ENCODE measurements around the gene IGFL4.
A peak's percentile ranks its signal among the peaks of the same experiment; 100 is the strongest.
"Not testable (repeated sequence)": the region's sequence is repeated elsewhere in the genome, so short reads cannot be mapped to it uniquely, and the experiment has no call there.

The IGFL4 gene

DNA sequence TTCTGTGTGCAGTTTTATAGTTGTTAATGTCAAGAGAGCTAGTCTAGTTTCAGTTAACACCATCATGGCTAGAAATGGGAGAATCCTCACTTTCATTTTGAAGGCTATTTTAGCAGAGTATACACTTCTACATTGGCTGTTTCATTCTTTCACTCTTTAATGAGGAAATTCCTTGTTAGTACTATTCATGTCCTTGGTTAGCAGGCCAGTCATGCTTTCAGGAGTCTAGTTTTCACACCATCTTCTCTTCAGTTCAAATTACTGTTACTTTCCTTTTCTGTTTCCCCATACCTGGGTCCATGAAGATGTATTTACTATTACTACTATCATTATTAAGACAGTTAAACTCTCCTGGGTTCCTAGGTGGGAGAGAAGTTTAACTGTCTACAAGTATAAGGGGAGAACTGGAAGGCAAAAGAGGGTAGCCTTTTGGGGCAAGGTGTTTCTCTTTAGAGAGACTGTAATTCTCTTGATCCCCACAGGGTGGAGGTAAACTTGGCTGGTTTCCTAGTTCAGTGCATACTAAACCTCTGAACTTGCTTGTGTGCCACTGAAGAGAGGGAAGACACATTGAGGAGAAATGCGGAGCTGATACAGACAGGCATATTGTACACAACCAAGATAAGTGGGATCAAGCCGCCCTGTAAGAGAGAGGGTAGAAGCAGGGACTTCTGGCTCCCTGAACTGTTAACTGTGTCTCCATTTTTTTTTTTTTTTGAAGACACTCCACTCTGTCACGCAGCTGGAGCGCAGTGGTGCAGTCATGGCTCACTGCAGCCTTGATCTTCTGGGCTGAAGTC, 41.3 kb upstream of the IGFL4 start:
- no peak overlapping the region for H3K4me3 Mint-ChIP-seq
- peaks cover 40% of the 10 kb centered on the region for H3K27me3 Mint-ChIP-seq (ENCODE audit: low read depth, poor library complexity)
- H3K4me1 Mint-ChIP-seq: peaks cover 1% of the 10 kb centered on the region
- DNase-seq: peak; percentile 13
- peaks cover 56% of the 10 kb centered on the region for H3K9me3 Mint-ChIP-seq
- H3K27ac Mint-ChIP-seq: no peak overlapping the region
- no peaks in the 10 kb centered on the region for H3K36me3 Mint-ChIP-seq (ENCODE audit: low read depth)
- TF ChIP-seq, protein P1, sequence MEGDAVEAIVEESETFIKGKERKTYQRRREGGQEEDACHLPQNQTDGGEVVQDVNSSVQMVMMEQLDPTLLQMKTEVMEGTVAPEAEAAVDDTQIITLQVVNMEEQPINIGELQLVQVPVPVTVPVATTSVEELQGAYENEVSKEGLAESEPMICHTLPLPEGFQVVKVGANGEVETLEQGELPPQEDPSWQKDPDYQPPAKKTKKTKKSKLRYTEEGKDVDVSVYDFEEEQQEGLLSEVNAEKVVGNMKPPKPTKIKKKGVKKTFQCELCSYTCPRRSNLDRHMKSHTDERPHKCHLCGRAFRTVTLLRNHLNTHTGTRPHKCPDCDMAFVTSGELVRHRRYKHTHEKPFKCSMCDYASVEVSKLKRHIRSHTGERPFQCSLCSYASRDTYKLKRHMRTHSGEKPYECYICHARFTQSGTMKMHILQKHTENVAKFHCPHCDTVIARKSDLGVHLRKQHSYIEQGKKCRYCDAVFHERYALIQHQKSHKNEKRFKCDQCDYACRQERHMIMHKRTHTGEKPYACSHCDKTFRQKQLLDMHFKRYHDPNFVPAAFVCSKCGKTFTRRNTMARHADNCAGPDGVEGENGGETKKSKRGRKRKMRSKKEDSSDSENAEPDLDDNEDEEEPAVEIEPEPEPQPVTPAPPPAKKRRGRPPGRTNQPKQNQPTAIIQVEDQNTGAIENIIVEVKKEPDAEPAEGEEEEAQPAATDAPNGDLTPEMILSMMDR (IDR thresholded peaks at IDR 0.05): peak; percentile 64

DNA sequence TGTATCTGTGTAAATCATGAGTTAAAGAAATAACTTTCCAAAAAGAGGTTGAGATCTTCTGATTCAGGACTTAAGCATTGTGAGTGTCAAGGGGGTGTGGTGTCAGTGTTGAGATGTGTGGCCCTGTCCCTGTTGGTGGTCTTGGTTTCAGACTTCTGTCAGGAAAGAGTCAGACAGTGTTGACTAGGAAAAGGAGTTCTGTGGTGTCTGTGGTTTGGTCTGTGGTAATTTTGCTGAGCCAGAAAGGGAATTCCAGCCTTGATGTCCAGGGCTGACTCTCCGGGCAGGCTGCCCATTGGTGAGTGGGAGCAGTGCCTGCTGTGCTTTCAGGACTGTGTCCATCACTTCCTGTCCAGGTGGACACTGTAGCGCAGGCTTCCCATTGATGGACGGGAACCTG, 39.8 kb upstream of the IGFL4 start:
- no peak overlapping the region for H3K4me3 Mint-ChIP-seq
- no peaks in the 10 kb centered on the region for H3K36me3 Mint-ChIP-seq (ENCODE audit: low read depth)
- TF ChIP-seq, protein P1 (IDR thresholded peaks at IDR 0.05): no peak
- no peak for DNase-seq
- peaks cover 52% of the 10 kb centered on the region for H3K27me3 Mint-ChIP-seq (ENCODE audit: low read depth, poor library complexity)
- peaks cover 40% of the 10 kb centered on the region for H3K9me3 Mint-ChIP-seq
- H3K4me1 Mint-ChIP-seq: peaks cover 5% of the 10 kb centered on the region
- H3K27ac Mint-ChIP-seq: no peak overlapping the region

- H3K27me3 Mint-ChIP-seq (ENCODE audit: low read depth, poor library complexity): peaks cover 61% of the 10 kb centered on the region
- TF ChIP-seq, protein P1 (IDR thresholded peaks at IDR 0.05): no peak
- no peaks in the 10 kb centered on the region for H3K36me3 Mint-ChIP-seq (ENCODE audit: low read depth)
- H3K4me1 Mint-ChIP-seq: peaks cover 5% of the 10 kb centered on the region
- H3K9me3 Mint-ChIP-seq: peaks cover 30% of the 10 kb centered on the region
- no peak overlapping the region for H3K4me3 Mint-ChIP-seq
- DNase-seq: no peak
- no peak overlapping the region for H3K27ac Mint-ChIP-seq
Observed at GRCh38 chr19:46079576-46079975, 38.8 kb upstream of the IGFL4 start.

DNA sequence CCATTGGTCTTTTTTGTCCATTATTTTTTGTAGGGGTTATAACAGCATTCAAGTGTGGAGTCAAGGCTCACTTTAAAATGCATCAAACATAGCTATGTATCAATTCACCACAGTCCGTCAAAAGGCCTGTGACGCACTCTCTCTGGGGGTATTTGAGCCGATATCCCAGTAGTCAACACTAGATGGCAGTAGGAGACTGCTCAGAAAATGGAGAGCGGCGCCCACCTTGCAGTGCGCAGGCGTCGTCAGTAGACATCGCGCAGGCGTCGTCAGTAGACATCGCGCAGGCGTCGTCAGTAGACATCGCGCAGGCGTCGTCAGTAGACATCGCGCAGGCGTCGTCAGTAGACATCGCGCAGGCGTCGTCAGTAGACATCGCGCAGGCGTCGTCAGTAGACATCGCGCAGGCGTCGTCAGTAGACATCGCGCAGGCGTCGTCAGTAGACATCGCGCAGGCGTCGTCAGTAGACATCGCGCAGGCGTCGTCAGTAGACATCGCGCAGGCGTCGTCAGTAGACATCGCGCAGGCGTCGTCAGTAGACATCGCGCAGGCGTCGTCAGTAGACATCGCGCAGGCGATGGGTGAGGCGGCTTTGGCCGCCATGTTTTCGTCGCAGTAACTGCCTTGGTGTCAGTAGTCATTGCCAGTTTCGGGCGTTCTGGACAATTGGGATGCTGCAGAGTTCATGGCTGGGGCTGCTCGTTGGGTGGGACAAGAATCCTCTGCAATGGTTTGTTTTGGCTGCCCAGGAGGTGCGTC, 38.0 kb upstream of the IGFL4 start:
- TF ChIP-seq, protein P1 (IDR thresholded peaks at IDR 0.05): peak; percentile 50
- not testable (repeated sequence) for H3K36me3 Mint-ChIP-seq (ENCODE audit: low read depth); H3K4me1 Mint-ChIP-seq; H3K4me3 Mint-ChIP-seq; H3K27ac Mint-ChIP-seq
- Mint-ChIP-seq H3K9me3 (peaks cover 24% of the 10 kb centered on the region), H3K27me3 (ENCODE audit: low read depth, poor library complexity) (peaks cover 69% of the 10 kb centered on the region)
- peak; percentile 51 for DNase-seq

- Mint-ChIP-seq H3K9me3 (peaks cover 24% of the 10 kb centered on the region), H3K36me3 (ENCODE audit: low read depth) (no peaks in the 10 kb centered on the region), H3K27me3 (ENCODE audit: low read depth, poor library complexity) (peaks cover 76% of the 10 kb centered on the region), H3K4me3 (peak overlapping the region; percentile 78), H3K27ac (no peak overlapping the region), H3K4me1 (peaks cover 5% of the 10 kb centered on the region)
- TF ChIP-seq, protein P1 (IDR thresholded peaks at IDR 0.05): peak; percentile 43
- no peak for DNase-seq
Observed at GRCh38 chr19:46077815-46078167, 37.0 kb upstream of the IGFL4 start.
